Large intestine (tissue), 3 donors: Measurements from ENCODE around the gene ZNF69. TPM values are rescaled to one million over a fixed set of nuclear protein-coding genes. Genes with fewer than 3 reads are reported as not detected.
"Not testable (repeated sequence)": the region's sequence is repeated elsewhere in the genome, so short reads cannot be mapped to it uniquely, and the experiment has no call there.

Source experiments
- DNase-seq, 2 donors: peaks; one replicate each; pipeline versions ENCODE4 v3.0.0 to v3.0.0-alpha.2; 2013
- H3K27ac ChIP-seq: one replicate; pipeline ENCODE4 v1.5.1; 2013; ENCODE audit warnings: low read length
- H3K27me3 ChIP-seq: 2 replicates; pipeline ENCODE4 v1.6.1; 2013; ENCODE audit warnings: low read length; ENCODE audit not compliant: control insufficient read depth, insufficient read depth
- H3K36me3 ChIP-seq: 2 replicates; pipeline ENCODE4 v1.6.1; 2013; ENCODE audit warnings: low read length; ENCODE audit not compliant: control insufficient read depth, insufficient read depth
- H3K4me1 ChIP-seq: one replicate; pipeline ENCODE4 v1.6.1; 2013; ENCODE audit warnings: low read length; ENCODE audit not compliant: control insufficient read depth, insufficient read depth
- H3K4me3 ChIP-seq: one replicate; pipeline ENCODE4 v1.5.1; 2013; ENCODE audit warnings: low read length
- H3K9me3 ChIP-seq: one replicate; pipeline ENCODE4 v1.6.1; 2013; ENCODE audit warnings: mild to moderate bottlenecking, low read depth, low read length, moderate library complexity; ENCODE audit not compliant: control insufficient read depth
- WGBS: methylation state at CpG from one replicate; pipeline ENCODE4 v1.1.5; 2013; ENCODE audit warnings: low lambda C conversion rate; ENCODE audit not compliant: insufficient coverage; 5-methylcytosine and 5-hydroxymethylcytosine counted together
- polyA plus RNA-seq: library from polyadenylated mRNA; unstranded; fragments of 120-200 nt; gene quantifications from one replicate; pipeline ENCODE4 v1.2.1, GENCODE V29; 2013

Gene ZNF69
- polyA plus RNA-seq, 1 donor = 28.3 TPM

GRCh38 chr19:11931051-11931450 lies 43.5 kb downstream of the ZNF69 start:
- DNase-seq = no peak
- Histone ChIP-seq H3K27me3 (no peaks in the 10 kb centered on the region), H3K4me3 (no peak overlapping the region), H3K27ac (no peak overlapping the region), H3K4me1 (no peaks in the 10 kb centered on the region), H3K36me3 (peaks cover 14% of the 10 kb centered on the region), H3K9me3 (peaks cover 45% of the 10 kb centered on the region)
- no CpG with 5 or more reads among the region's 3 CpGs for WGBS

GRCh38 chr19:11931513-11931912 lies 43.9 kb downstream of the ZNF69 start:
- no CpG with 5 or more reads among the region's 3 CpGs for WGBS
- H3K4me1 ChIP-seq = no peaks in the 10 kb centered on the region
- DNase-seq = no peak
- H3K36me3 ChIP-seq = peaks cover 14% of the 10 kb centered on the region
- H3K4me3 ChIP-seq = no peak overlapping the region
- H3K27me3 ChIP-seq = no peaks in the 10 kb centered on the region
- no peak overlapping the region for H3K27ac ChIP-seq
- peaks cover 45% of the 10 kb centered on the region for H3K9me3 ChIP-seq

- not testable (repeated sequence) for DNase-seq, H3K4me1 ChIP-seq, H3K27me3 ChIP-seq, H3K27ac ChIP-seq, H3K4me3 ChIP-seq
- Histone ChIP-seq H3K36me3 (peaks cover 12% of the 10 kb centered on the region), H3K9me3 (peaks cover 47% of the 10 kb centered on the region)
- WGBS = no CpG with 5 or more reads among the region's 3 CpGs
Observed at GRCh38 chr19:11935829-11936228, 48.2 kb downstream of the ZNF69 start.

GRCh38 chr19:11938383-11938782 lies 50.8 kb downstream of the ZNF69 start:
- peaks cover 58% of the 10 kb centered on the region for H3K9me3 ChIP-seq
- H3K4me1 ChIP-seq, H3K27ac ChIP-seq, H3K27me3 ChIP-seq, DNase-seq, H3K4me3 ChIP-seq: not testable (repeated sequence)
- peaks cover 14% of the 10 kb centered on the region for H3K36me3 ChIP-seq
- WGBS = no CpG with 5 or more reads among the region's 3 CpGs

- H3K4me1 ChIP-seq, H3K27me3 ChIP-seq, H3K4me3 ChIP-seq, DNase-seq, H3K27ac ChIP-seq: not testable (repeated sequence)
- peaks cover 34% of the 10 kb centered on the region for H3K36me3 ChIP-seq
- WGBS = no CpG with 5 or more reads among the region's 29 CpGs
- H3K9me3 ChIP-seq = peaks cover 67% of the 10 kb centered on the region
Observed at GRCh38 chr19:11941361-11941887, 53.8 kb downstream of the ZNF69 start.

GRCh38 chr19:11942008-11942842 lies 54.6 kb downstream of the ZNF69 start:
- H3K9me3 ChIP-seq = peaks cover 70% of the 10 kb centered on the region
- no peaks in the 10 kb centered on the region for H3K4me1 ChIP-seq
- no peak overlapping the region for H3K27ac ChIP-seq
- WGBS = no CpG with 5 or more reads among the region's 10 CpGs
- DNase-seq = no peak
- peaks cover 40% of the 10 kb centered on the region for H3K36me3 ChIP-seq
- no peak overlapping the region for H3K4me3 ChIP-seq
- no peaks in the 10 kb centered on the region for H3K27me3 ChIP-seq

- Histone ChIP-seq H3K4me1 (no peaks in the 10 kb centered on the region), H3K36me3 (peaks cover 45% of the 10 kb centered on the region), H3K27me3 (no peaks in the 10 kb centered on the region), H3K9me3 (peaks cover 68% of the 10 kb centered on the region), H3K4me3 (no peak overlapping the region), H3K27ac (no peak overlapping the region)
- DNase-seq = no peak
Observed at GRCh38 chr19:11942843-11943108, 55.2 kb downstream of the ZNF69 start.

- peaks cover 63% of the 10 kb centered on the region for H3K36me3 ChIP-seq
- no peak overlapping the region for H3K4me3 ChIP-seq
- DNase-seq = no peak
- H3K4me1 ChIP-seq = no peaks in the 10 kb centered on the region
- H3K9me3 ChIP-seq = peaks cover 65% of the 10 kb centered on the region
- H3K27ac ChIP-seq = no peak overlapping the region
- WGBS = no CpG with 5 or more reads among the region's 4 CpGs
- H3K27me3 ChIP-seq = no peaks in the 10 kb centered on the region
Observed at GRCh38 chr19:11944656-11945055, 57.1 kb downstream of the ZNF69 start.

- no peak for DNase-seq
- H3K27me3 ChIP-seq = no peaks in the 10 kb centered on the region
- H3K9me3 ChIP-seq = peaks cover 71% of the 10 kb centered on the region
- H3K36me3 ChIP-seq = peaks cover 59% of the 10 kb centered on the region
- 100% methylated on average over 1 of the region's 3 CpGs for WGBS
- no peaks in the 10 kb centered on the region for H3K4me1 ChIP-seq
- no peak overlapping the region for H3K27ac ChIP-seq
- H3K4me3 ChIP-seq = no peak overlapping the region
Observed at GRCh38 chr19:11948646-11949045, 61.1 kb downstream of the ZNF69 start.

GRCh38 chr19:11949201-11949600 lies 61.6 kb downstream of the ZNF69 start:
- Histone ChIP-seq H3K27me3 (no peaks in the 10 kb centered on the region), H3K27ac (no peak overlapping the region), H3K36me3 (peaks cover 54% of the 10 kb centered on the region), H3K4me3 (no peak overlapping the region), H3K9me3 (peaks cover 65% of the 10 kb centered on the region), H3K4me1 (no peaks in the 10 kb centered on the region)
- no peak for DNase-seq
- 100% methylated on average over 1 of the region's 4 CpGs for WGBS

GRCh38 chr19:11949614-11950080 lies 62.1 kb downstream of the ZNF69 start:
- DNase-seq, H3K4me1 ChIP-seq, H3K27ac ChIP-seq, H3K4me3 ChIP-seq, H3K27me3 ChIP-seq: not testable (repeated sequence)
- peaks cover 64% of the 10 kb centered on the region for H3K9me3 ChIP-seq
- peaks cover 53% of the 10 kb centered on the region for H3K36me3 ChIP-seq
- WGBS = 100% methylated on average over 1 of the region's 4 CpGs
